ENCODE measurements around the gene FOXD3.

FOXD3 gene

GRCh38 chr1:63304410-63304809, 18.0 kb upstream of the FOXD3 start:
- H3K9me2 ChIP-seq (replicated peaks; ENCODE audit: control insufficient read depth, low read length), result no peaks in the 10 kb centered on the region
- peaks cover 11% of the 10 kb centered on the region for H3K9me3 ChIP-seq (ENCODE audit: control insufficient read depth, insufficient read depth, low read length)
- no peaks in the 10 kb centered on the region for H4K20me1 ChIP-seq (ENCODE audit: control insufficient read depth, insufficient read depth, low read depth, low read length)
- no peaks in the 10 kb centered on the region for H3F3A ChIP-seq (ENCODE audit: control insufficient read depth, insufficient read depth)
- no peaks in the 10 kb centered on the region for H3K79me2 ChIP-seq (ENCODE audit: control insufficient read depth, low read length)
- H3K27ac ChIP-seq (ENCODE audit: low read depth, low read length), result no peak overlapping the region
- TF ChIP-seq CTCF (IDR thresholded peaks at IDR 0.05; ENCODE audit: low read depth, low read length, poor library complexity, severe bottlenecking) (no peak), EZH2phosphoT487 (IDR thresholded peaks at IDR 0.05; ENCODE audit: borderline replicate concordance, low read length) (no peak)
- no peak overlapping the region for H3K4me3 ChIP-seq (ENCODE audit: low read length)
- no peaks in the 10 kb centered on the region for H3K36me3 ChIP-seq (ENCODE audit: control insufficient read depth, low read length)
- peaks cover 14% of the 10 kb centered on the region for H3K27me3 ChIP-seq (ENCODE audit: control insufficient read depth, low read length)
- H3K4me1 ChIP-seq (ENCODE audit: control insufficient read depth, low read length), result no peaks in the 10 kb centered on the region
- H3K4me2 ChIP-seq (ENCODE audit: low read length), result no peak overlapping the region

- peaks cover 14% of the 10 kb centered on the region for H3K27me3 ChIP-seq (ENCODE audit: control insufficient read depth, low read length)
These were observed 17.3 kb upstream of the FOXD3 start for GRCh38 chr1:63305043-63305442.

GRCh38 chr1:63307196-63307794, 15.1 kb upstream of the FOXD3 start:
- no peak overlapping the region for H3K4me3 ChIP-seq (ENCODE audit: low read length)
- no peaks in the 10 kb centered on the region for H3K36me3 ChIP-seq (ENCODE audit: control insufficient read depth, low read length)
- no peak overlapping the region for H3K27ac ChIP-seq (ENCODE audit: low read depth, low read length)
- H3K4me1 ChIP-seq (ENCODE audit: control insufficient read depth, low read length), result no peaks in the 10 kb centered on the region
- TF ChIP-seq CTCF (IDR thresholded peaks at IDR 0.05; ENCODE audit: low read depth, low read length, poor library complexity, severe bottlenecking) (no peak), EZH2phosphoT487 (IDR thresholded peaks at IDR 0.05; ENCODE audit: borderline replicate concordance, low read length) (no peak)
- H3K9me2 ChIP-seq (replicated peaks; ENCODE audit: control insufficient read depth, low read length), result no peaks in the 10 kb centered on the region
- no peaks in the 10 kb centered on the region for H3K79me2 ChIP-seq (ENCODE audit: control insufficient read depth, low read length)
- peaks cover 14% of the 10 kb centered on the region for H3K27me3 ChIP-seq (ENCODE audit: control insufficient read depth, low read length)
- H3K4me2 ChIP-seq (ENCODE audit: low read length), result no peak overlapping the region
- no peaks in the 10 kb centered on the region for H3F3A ChIP-seq (ENCODE audit: control insufficient read depth, insufficient read depth)
- peaks cover 11% of the 10 kb centered on the region for H3K9me3 ChIP-seq (ENCODE audit: control insufficient read depth, insufficient read depth, low read length)
- no peaks in the 10 kb centered on the region for H4K20me1 ChIP-seq (ENCODE audit: control insufficient read depth, insufficient read depth, low read depth, low read length)

More at GRCh38 chr1:63305043-63305442, 17.3 kb upstream of the FOXD3 start:
- H3F3A ChIP-seq (ENCODE audit: control insufficient read depth, insufficient read depth), result no peaks in the 10 kb centered on the region
- H3K36me3 ChIP-seq (ENCODE audit: control insufficient read depth, low read length), result no peaks in the 10 kb centered on the region
- TF ChIP-seq EZH2phosphoT487 (IDR thresholded peaks at IDR 0.05; ENCODE audit: borderline replicate concordance, low read length) (no peak), CTCF (IDR thresholded peaks at IDR 0.05; ENCODE audit: low read depth, low read length, poor library complexity, severe bottlenecking) (no peak)
- no peaks in the 10 kb centered on the region for H3K79me2 ChIP-seq (ENCODE audit: control insufficient read depth, low read length)
- H3K9me3 ChIP-seq (ENCODE audit: control insufficient read depth, insufficient read depth, low read length), result peaks cover 11% of the 10 kb centered on the region
- H3K27ac ChIP-seq (ENCODE audit: low read depth, low read length), result no peak overlapping the region
- no peak overlapping the region for H3K4me2 ChIP-seq (ENCODE audit: low read length)
- H3K4me3 ChIP-seq (ENCODE audit: low read length), result no peak overlapping the region
- H3K9me2 ChIP-seq (replicated peaks; ENCODE audit: control insufficient read depth, low read length), result no peaks in the 10 kb centered on the region
- H4K20me1 ChIP-seq (ENCODE audit: control insufficient read depth, insufficient read depth, low read depth, low read length), result no peaks in the 10 kb centered on the region
- H3K4me1 ChIP-seq (ENCODE audit: control insufficient read depth, low read length), result no peaks in the 10 kb centered on the region

Data from DOHH2 (cell line).